Activated CD8-positive, alpha-beta T cell treated with anti-CD3 and anti-CD28 coated beads for 36 hours (primary cell): ENCODE results near the gene PVRIG. TPM values are rescaled to one million over a fixed set of nuclear protein-coding genes. Genes with fewer than 3 reads are reported as not detected.
A peak's percentile ranks its signal among the peaks of the same experiment; 100 is the strongest.
"Not testable (repeated sequence)": the region's sequence is repeated elsewhere in the genome, so short reads cannot be mapped to it uniquely, and the experiment has no call there.

Experiments
- ATAC-seq: fragments of 200-7000 bp; cut with Tn5 transposase; one replicate; pipeline ENCODE4 v1.10.0; 2021; ENCODE audit warnings: mild to moderate bottlenecking, moderate library complexity
- CTCF ChIA-PET: fragments of 350-600 bp; sonication (Branson Sonifier 250); formaldehyde crosslinking; loops from one replicate; lab custom pipeline; 2021; ENCODE audit warnings: antibody characterized with exemption; lab: Charles Lee
- POLR2A ChIA-PET: fragments of 350-600 bp; sonication (Branson Sonifier 250); formaldehyde crosslinking; loops from one replicate; lab custom pipeline; 2021; ENCODE audit warnings: antibody characterized with exemption; lab: Charles Lee
- DNase-seq: peaks from one replicate; pipeline ENCODE4 v3.0.0-alpha.2; 2020
- H3K27ac Mint-ChIP-seq: one replicate; pipeline ENCODE4 v1.8.0; 2021; ENCODE audit warnings: mild to moderate bottlenecking, mixed read lengths
- H3K27me3 Mint-ChIP-seq: one replicate; pipeline ENCODE4 v1.8.0; 2021; ENCODE audit warnings: mixed read lengths
- H3K36me3 Mint-ChIP-seq: one replicate; pipeline ENCODE4 v1.8.0; 2021; ENCODE audit warnings: low read depth, mixed read lengths
- H3K4me1 Mint-ChIP-seq: one replicate; pipeline ENCODE4 v1.8.0; 2021; ENCODE audit warnings: low read depth, mixed read lengths
- H3K4me3 Mint-ChIP-seq: one replicate; pipeline ENCODE4 v1.8.0; 2021; ENCODE audit warnings: mild to moderate bottlenecking, moderate library complexity, mixed read lengths
- H3K9me3 Mint-ChIP-seq: one replicate; pipeline ENCODE4 v1.8.0; 2021; ENCODE audit warnings: mixed read lengths
- intact Hi-C: fragments of 100-400 bp; cut with micrococcal nuclease; formaldehyde crosslinking; loops from one replicate; pipeline ENCODE4 v1.10.0; 2022
- total RNA-seq, 2 experiments: library from RNA; stranded (reverse); gene quantifications; one replicate each; pipeline ENCODE4 v1.2.3, GENCODE V29; 2021
- TF ChIP-seq, protein P1 (sequence below): fragments of 200-600 bp; IDR thresholded peaks from one replicate; pipeline ENCODE4 v1.8.0; 2022; ENCODE audit warnings: antibody characterized with exemption, mild to moderate bottlenecking

PVRIG gene
- total RNA-seq, 2 experiments from 2014 or later, result 29.8 to 30.2 TPM

GRCh38 chr7:100264669-100265165, 45.0 kb downstream of the PVRIG start:
- DNase-seq, H3K27me3 Mint-ChIP-seq, H3K36me3 Mint-ChIP-seq, CTCF ChIA-PET, H3K27ac Mint-ChIP-seq, ATAC-seq, H3K4me1 Mint-ChIP-seq, H3K4me3 Mint-ChIP-seq, POLR2A ChIA-PET, intact Hi-C loops, H3K9me3 Mint-ChIP-seq: not testable (repeated sequence)

DNA sequence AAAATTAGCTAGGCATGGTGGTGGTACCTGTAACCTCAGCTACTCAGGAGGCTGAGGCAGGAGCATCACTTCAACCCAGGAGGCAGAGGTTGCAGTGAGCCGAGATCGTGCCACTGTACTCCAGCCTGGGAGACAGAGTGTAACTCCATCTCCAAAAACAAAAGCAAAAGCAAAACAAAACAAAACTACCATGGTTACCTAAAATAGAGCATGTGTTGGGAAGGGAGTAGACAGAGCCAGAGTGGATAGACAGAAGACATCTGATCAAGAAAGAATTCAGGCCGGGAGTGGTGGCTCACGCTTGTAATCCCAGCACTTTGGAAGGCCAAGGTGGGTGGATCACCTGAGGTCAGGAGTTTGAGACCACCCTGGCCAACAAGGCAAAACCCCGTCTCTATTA, 46.1 kb downstream of the PVRIG start:
- CTCF ChIA-PET, H3K36me3 Mint-ChIP-seq, H3K9me3 Mint-ChIP-seq, POLR2A ChIA-PET, H3K27me3 Mint-ChIP-seq, H3K4me3 Mint-ChIP-seq, H3K4me1 Mint-ChIP-seq, H3K27ac Mint-ChIP-seq, DNase-seq, ATAC-seq, intact Hi-C loops: not testable (repeated sequence)

DNA sequence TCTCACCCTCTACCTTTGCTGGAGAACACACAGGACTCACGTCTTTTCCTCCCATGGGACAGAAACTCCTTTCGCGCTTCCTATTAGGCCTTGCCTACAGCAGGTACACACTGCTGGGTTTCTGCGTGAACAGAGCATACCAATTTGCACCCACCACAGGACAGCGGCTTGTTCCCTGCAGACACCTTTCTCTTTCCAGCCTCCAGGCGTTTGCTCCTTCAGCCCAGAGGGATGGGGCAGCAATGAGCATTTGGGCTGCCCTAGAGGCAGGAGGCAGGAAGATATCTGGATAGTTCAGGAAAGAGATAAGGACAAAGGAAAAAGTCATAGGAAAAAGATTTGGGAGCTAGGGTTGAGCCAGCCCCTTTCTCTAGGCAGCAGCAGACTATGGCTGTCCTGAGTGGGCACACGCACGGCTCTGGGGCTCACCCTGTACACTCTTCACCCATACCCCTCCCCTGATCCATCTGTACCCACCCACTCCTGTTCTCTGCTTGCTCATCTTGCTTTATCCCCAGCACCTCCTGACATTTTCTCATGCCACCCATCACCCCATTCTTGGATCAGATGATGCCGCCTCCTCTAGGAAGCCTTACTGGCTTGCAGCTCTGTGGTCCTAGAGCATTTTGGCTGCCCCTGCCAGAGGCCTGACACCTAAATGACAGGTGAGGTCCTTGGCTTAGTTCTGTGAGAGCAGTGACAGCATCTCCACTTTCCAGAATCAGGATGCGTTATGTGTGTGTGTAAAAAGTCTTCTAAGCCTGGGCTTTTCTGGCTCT, 47.0 kb downstream of the PVRIG start:
- ChIA-PET CTCF (interaction anchor here (1.6 kb wide), 1 partner anchor 12 kb away, joined by 5 read pairs; no protein-coding TSS in a partner anchor), POLR2A (no interaction called here)
- DNase-seq (no peak), ATAC-seq (no peak)
- Mint-ChIP-seq H3K27ac (no peak overlapping the region), H3K36me3 (no peaks in the 10 kb centered on the region), H3K4me3 (no peak overlapping the region), H3K4me1 (peaks cover 10% of the 10 kb centered on the region), H3K9me3 (no peaks in the 10 kb centered on the region), H3K27me3 (no peaks in the 10 kb centered on the region)
- intact Hi-C loops, result no loop called here
- TF ChIP-seq, protein P1, sequence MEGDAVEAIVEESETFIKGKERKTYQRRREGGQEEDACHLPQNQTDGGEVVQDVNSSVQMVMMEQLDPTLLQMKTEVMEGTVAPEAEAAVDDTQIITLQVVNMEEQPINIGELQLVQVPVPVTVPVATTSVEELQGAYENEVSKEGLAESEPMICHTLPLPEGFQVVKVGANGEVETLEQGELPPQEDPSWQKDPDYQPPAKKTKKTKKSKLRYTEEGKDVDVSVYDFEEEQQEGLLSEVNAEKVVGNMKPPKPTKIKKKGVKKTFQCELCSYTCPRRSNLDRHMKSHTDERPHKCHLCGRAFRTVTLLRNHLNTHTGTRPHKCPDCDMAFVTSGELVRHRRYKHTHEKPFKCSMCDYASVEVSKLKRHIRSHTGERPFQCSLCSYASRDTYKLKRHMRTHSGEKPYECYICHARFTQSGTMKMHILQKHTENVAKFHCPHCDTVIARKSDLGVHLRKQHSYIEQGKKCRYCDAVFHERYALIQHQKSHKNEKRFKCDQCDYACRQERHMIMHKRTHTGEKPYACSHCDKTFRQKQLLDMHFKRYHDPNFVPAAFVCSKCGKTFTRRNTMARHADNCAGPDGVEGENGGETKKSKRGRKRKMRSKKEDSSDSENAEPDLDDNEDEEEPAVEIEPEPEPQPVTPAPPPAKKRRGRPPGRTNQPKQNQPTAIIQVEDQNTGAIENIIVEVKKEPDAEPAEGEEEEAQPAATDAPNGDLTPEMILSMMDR, result no peak

DNA sequence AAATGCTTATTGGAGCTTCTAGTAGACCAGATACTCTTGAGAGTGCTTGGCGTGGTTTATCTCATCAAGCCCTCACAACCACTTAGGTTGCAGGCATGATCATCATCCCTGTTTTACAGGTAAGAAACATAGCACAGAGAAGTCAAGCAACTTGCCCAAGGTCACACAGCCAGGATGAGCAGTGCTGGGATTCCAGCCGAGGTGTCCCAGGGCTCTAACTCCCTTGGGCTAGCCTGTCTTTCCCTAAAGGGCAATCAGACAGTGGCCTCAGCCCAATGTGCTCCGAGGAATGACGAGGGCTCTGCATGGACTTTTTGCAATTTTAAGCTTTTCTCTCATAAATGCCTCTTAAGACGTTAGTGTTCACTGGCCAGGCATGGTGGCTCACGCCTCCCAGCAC, 47.9 kb downstream of the PVRIG start:
- no peak overlapping the region for H3K27ac Mint-ChIP-seq
- H3K36me3 Mint-ChIP-seq, result no peaks in the 10 kb centered on the region
- intact Hi-C loops, result no loop called here
- H3K27me3 Mint-ChIP-seq, result no peaks in the 10 kb centered on the region
- TF ChIP-seq, protein P1, result no peak
- no peak overlapping the region for H3K4me3 Mint-ChIP-seq
- POLR2A ChIA-PET, result no interaction called here
- DNase-seq, result no peak
- H3K4me1 Mint-ChIP-seq, result peaks cover 10% of the 10 kb centered on the region
- H3K9me3 Mint-ChIP-seq, result no peaks in the 10 kb centered on the region
- CTCF ChIA-PET, result interaction anchor here (1.6 kb wide), 1 partner anchor 13 kb away, joined by 5 read pairs; no protein-coding TSS in a partner anchor
- ATAC-seq, result no peak

GRCh38 chr7:100268882-100269281, 49.1 kb downstream of the PVRIG start:
- ATAC-seq, H3K4me3 Mint-ChIP-seq, CTCF ChIA-PET, H3K27me3 Mint-ChIP-seq, DNase-seq, intact Hi-C loops, POLR2A ChIA-PET, H3K9me3 Mint-ChIP-seq, H3K27ac Mint-ChIP-seq, H3K36me3 Mint-ChIP-seq: not testable (repeated sequence)
- peaks cover 10% of the 10 kb centered on the region for H3K4me1 Mint-ChIP-seq

GRCh38 chr7:100269306-100270045, 49.7 kb downstream of the PVRIG start:
- H3K36me3 Mint-ChIP-seq, intact Hi-C loops, H3K27me3 Mint-ChIP-seq: not testable (repeated sequence)

GRCh38 chr7:100270046-100270918, 50.5 kb downstream of the PVRIG start:
- H3K27ac Mint-ChIP-seq, intact Hi-C loops, H3K27me3 Mint-ChIP-seq, DNase-seq, H3K9me3 Mint-ChIP-seq, POLR2A ChIA-PET, H3K36me3 Mint-ChIP-seq, ATAC-seq, CTCF ChIA-PET: not testable (repeated sequence)
- Mint-ChIP-seq H3K4me3 (peak overlapping the region; percentile 68), H3K4me1 (peaks cover 13% of the 10 kb centered on the region)

More at GRCh38 chr7:100269306-100270045, 49.7 kb downstream of the PVRIG start:
- peaks cover 10% of the 10 kb centered on the region for H3K4me1 Mint-ChIP-seq
- ATAC-seq, H3K4me3 Mint-ChIP-seq, DNase-seq, H3K27ac Mint-ChIP-seq, CTCF ChIA-PET, POLR2A ChIA-PET, H3K9me3 Mint-ChIP-seq: not testable (repeated sequence)
